OCI-LY7 (cell line): ENCODE data around the gene FSTL1. TPM values are rescaled to one million over a fixed set of nuclear protein-coding genes. Genes with fewer than 3 reads are reported as not detected.

ENCODE experiments used
- BruUV-seq: library from RNA; stranded (reverse); fragments of 400-500 nt; replicated peaks from 2 replicates; lab custom pipeline; 2021; lab: Mats Ljungman, UMichigan
- CTCF ChIA-PET: fragments of 300-600 bp; sonication (Branson Sonifier 250); formaldehyde crosslinking; loops from one replicate; lab custom pipeline; 2022; ENCODE audit warnings: antibody characterized with exemption; ENCODE audit not compliant: unreplicated experiment; lab: Charles Lee
- POLR2A ChIA-PET: fragments of 300-600 bp; sonication (Branson Sonifier 250); formaldehyde crosslinking; loops from one replicate; lab custom pipeline; 2022; ENCODE audit warnings: antibody characterized with exemption; lab: Charles Lee
- DNase-seq: peaks from one replicate; pipeline ENCODE4 v3.0.0-alpha.2; 2015; ENCODE audit warnings: low spot score
- H2AFZ ChIP-seq: fragments of 200-600 bp; sonication (generic), shearing (Covaris generic); 2 replicates; pipeline ENCODE4 v1.6.1; 2014; ENCODE audit warnings: mild to moderate bottlenecking, antibody characterized with exemption, low read length, moderate library complexity
- H3K27ac ChIP-seq: fragments of 200-600 bp; sonication (generic); 2 replicates; pipeline ENCODE4 v1.5.1; 2014; ENCODE audit warnings: mixed run types, low read depth, mild to moderate bottlenecking, moderate library complexity, low read length, inconsistent platforms; ENCODE audit not compliant: poor library complexity, severe bottlenecking
- H3K36me3 ChIP-seq: fragments of 200-600 bp; sonication (generic); 2 replicates; pipeline ENCODE4 v1.6.1; 2014; ENCODE audit warnings: mild to moderate bottlenecking, antibody characterized with exemption, low read length, moderate library complexity, mixed read lengths; ENCODE audit not compliant: insufficient read depth
- H3K4me1 ChIP-seq: fragments of 200-600 bp; sonication (generic); 2 replicates; pipeline ENCODE4 v1.5.1; 2014; ENCODE audit warnings: mild to moderate bottlenecking, low read length; ENCODE audit not compliant: insufficient read depth, poor library complexity, severe bottlenecking
- H3K4me2 ChIP-seq: fragments of 200-600 bp; sonication (generic); 2 replicates; pipeline ENCODE4 v1.6.1; 2014; ENCODE audit warnings: mild to moderate bottlenecking, low read length
- H3K4me3 ChIP-seq: fragments of 200-600 bp; sonication (generic); 2 replicates; pipeline ENCODE4 v1.5.1; 2014; ENCODE audit warnings: mild to moderate bottlenecking, low read depth, low read length; ENCODE audit not compliant: poor library complexity, severe bottlenecking
- H3K79me2 ChIP-seq: fragments of 200-600 bp; sonication (generic); 2 replicates; pipeline ENCODE4 v1.6.1; 2016; ENCODE audit warnings: low read depth, mild to moderate bottlenecking, low read length, moderate library complexity, mixed read lengths; ENCODE audit not compliant: insufficient read depth
- H3K9me2 ChIP-seq: fragments of 200-600 bp; sonication (generic); 2 replicates; pipeline ENCODE4 v1.6.1; 2016; ENCODE audit warnings: mild to moderate bottlenecking, low read length, mixed read lengths; ENCODE audit not compliant: insufficient read depth
- H3K9me3 ChIP-seq: fragments of 200-600 bp; sonication (generic); 2 replicates; pipeline ENCODE4 v1.6.1; 2014; ENCODE audit warnings: mild to moderate bottlenecking, mixed run types, low read length, mixed read lengths
- H4K20me1 ChIP-seq: fragments of 200-600 bp; sonication (generic); 2 replicates; pipeline ENCODE4 v1.6.1; 2014; ENCODE audit warnings: mild to moderate bottlenecking, antibody characterized with exemption, low read length, moderate library complexity, mixed read lengths; ENCODE audit not compliant: insufficient read depth
- CTCF ChIP-seq: fragments of 200-600 bp; sonication (generic); conservative IDR thresholded peaks from 2 replicates; pipeline ENCODE4 v1.5.1; 2014; ENCODE audit warnings: mild to moderate bottlenecking, antibody characterized with exemption, low read length, moderate library complexity, mixed read lengths
- EZH2phosphoT487 ChIP-seq: fragments of 200-600 bp; sonication (generic); IDR thresholded peaks from 2 replicates; pipeline ENCODE4 v1.6.1; 2018; ENCODE audit warnings: low read depth, borderline replicate concordance, mild to moderate bottlenecking, mixed run types, antibody characterized with exemption, low read length, moderate library complexity, mixed read lengths
- intact Hi-C: fragments of 100-400 bp; cut with micrococcal nuclease; formaldehyde crosslinking; loops from one replicate; pipeline ENCODE4 v1.10.0; 2022; ENCODE audit not compliant: unreplicated experiment
- total RNA-seq, 2 experiments: library from RNA; depleted of rRNA in 1 of 2; stranded (reverse); fragments of >200 nt in 1 of 2; shearing (Covaris generic) in 1 of 2; gene quantifications; 2 replicates each; pipeline ENCODE4 v1.2.3, GENCODE V29; 2014 to 2022

FSTL1 gene
- total RNA-seq, 2 experiments from 2014 or later, result 0.09 to 0.74 TPM

GRCh38 chr3:120364821-120365220 lies 86.0 kb downstream of the FSTL1 start:
- TF ChIP-seq EZH2phosphoT487 (no peak), CTCF (no peak)
- no peaks in the 10 kb centered on the region for H3K79me2 ChIP-seq
- POLR2A ChIA-PET, result no interaction called here
- H3K4me2 ChIP-seq, result no peak overlapping the region
- no peaks in the 10 kb centered on the region for H3K4me1 ChIP-seq
- DNase-seq, result no peak
- intact Hi-C loops, result no loop called here
- no peak overlapping the region for H3K4me3 ChIP-seq
- no peak overlapping the region for H2AFZ ChIP-seq
- BruUV-seq, result no TSS peak
- no peaks in the 10 kb centered on the region for H3K9me3 ChIP-seq
- CTCF ChIA-PET, result no interaction called here
- no peaks in the 10 kb centered on the region for H3K36me3 ChIP-seq
- H4K20me1 ChIP-seq, result no peaks in the 10 kb centered on the region
- no peak overlapping the region for H3K27ac ChIP-seq
- no peaks in the 10 kb centered on the region for H3K9me2 ChIP-seq

- Histone ChIP-seq H3K27ac (no peak overlapping the region), H3K4me3 (no peak overlapping the region), H3K79me2 (no peaks in the 10 kb centered on the region), H4K20me1 (no peaks in the 10 kb centered on the region), H3K36me3 (no peaks in the 10 kb centered on the region), H3K9me3 (no peaks in the 10 kb centered on the region), H3K4me2 (no peak overlapping the region), H3K4me1 (no peaks in the 10 kb centered on the region), H3K9me2 (no peaks in the 10 kb centered on the region), H2AFZ (no peak overlapping the region)
- intact Hi-C loops, result no loop called here
- BruUV-seq, result no TSS peak
- CTCF ChIA-PET, result no interaction called here
- TF ChIP-seq CTCF, result no peak
- TF ChIP-seq EZH2phosphoT487, result no peak
- DNase-seq, result no peak
- POLR2A ChIA-PET, result no interaction called here
These were observed 86.7 kb downstream of the FSTL1 start for GRCh38 chr3:120364101-120364500.

GRCh38 chr3:120357807-120358206 lies 93.0 kb downstream of the FSTL1 start:
- POLR2A ChIA-PET, result interaction anchor here (0.6 to 3.3 kb wide), 2 partner anchors 9 to 42 kb away, joined by 3 to 11 read pairs; partner anchors contain the start of gene LRRC58
- Histone ChIP-seq H3K4me2 (no peak overlapping the region), H3K4me3 (no peak overlapping the region), H3K79me2 (no peaks in the 10 kb centered on the region), H3K9me2 (no peaks in the 10 kb centered on the region), H3K36me3 (no peaks in the 10 kb centered on the region), H3K4me1 (no peaks in the 10 kb centered on the region), H3K9me3 (no peaks in the 10 kb centered on the region), H4K20me1 (no peaks in the 10 kb centered on the region), H3K27ac (no peak overlapping the region), H2AFZ (no peak overlapping the region)
- CTCF ChIA-PET, result no interaction called here
- intact Hi-C loops, result no loop called here
- no peak for TF ChIP-seq EZH2phosphoT487
- 0 out of 2 replicates have a peak, but pooled peaks have one; percentile 29 for TF ChIP-seq CTCF
- DNase-seq, result no peak
- BruUV-seq, result no TSS peak
